Tongue (tissue), 2 donors: ENCODE measurements around the gene THYN1. TPM values are rescaled to one million over a fixed set of nuclear protein-coding genes. Genes with fewer than 3 reads are reported as not detected.
A peak's percentile ranks its signal among the peaks of the same experiment; 100 is the strongest.

Experiments
- DNase-seq: peaks from one replicate; pipeline ENCODE4 v3.0.0-alpha.2; 2015
- total RNA-seq: library from RNA; depleted of rRNA; stranded (reverse); fragments of >200 nt; gene quantifications from one replicate; pipeline ENCODE4 v1.2.3, GENCODE V29; 2014

The THYN1 gene
- total RNA-seq, 1 donor from 2014 or later, result 34.9 TPM

DNA sequence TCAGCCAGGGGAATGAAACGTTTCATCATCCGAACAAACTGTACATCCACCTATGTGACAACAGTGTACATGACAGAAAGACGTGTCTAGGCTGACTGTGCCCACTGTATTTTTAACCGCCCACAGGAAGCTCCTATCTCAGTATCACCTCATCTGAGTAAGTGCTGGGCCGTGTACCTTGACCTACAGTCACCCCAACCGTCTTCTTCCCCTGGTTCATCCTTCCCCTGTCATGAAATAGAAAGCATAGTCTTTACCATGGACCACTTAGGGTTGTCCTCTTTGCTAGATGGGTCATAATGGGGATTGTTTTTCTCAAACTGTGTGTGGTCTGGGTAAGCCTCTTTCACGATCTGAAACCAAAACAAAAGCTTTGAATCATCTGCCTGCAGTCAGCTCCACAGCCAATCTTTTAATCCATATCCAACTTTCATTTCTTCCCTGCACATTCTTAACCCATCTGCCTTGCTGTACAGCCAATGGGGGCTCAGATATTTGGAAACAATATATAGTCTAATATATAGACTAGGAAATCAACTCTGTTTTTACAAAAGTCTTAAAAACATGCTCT, 4.2 kb downstream of the THYN1 start:
- DNase-seq, result no peak

DNA sequence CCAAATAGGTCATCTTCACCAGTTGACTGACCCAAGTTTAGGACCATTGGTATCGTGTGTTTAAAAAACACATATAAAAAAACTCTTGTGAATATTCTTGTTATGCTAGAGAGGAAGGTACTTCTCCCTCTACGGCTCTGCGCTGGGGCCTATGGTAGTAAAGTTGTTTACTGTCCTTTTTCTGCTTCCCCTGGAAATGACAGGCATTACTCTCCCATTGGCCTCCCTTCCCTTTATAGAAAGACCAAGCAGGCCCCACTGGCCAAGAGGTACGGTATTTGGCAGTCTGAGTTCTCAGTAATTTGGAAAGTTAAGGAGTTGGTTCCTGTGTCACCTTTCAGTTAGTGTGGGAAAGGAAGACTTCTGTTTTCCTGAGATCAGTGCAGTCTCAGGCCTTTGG, 6.5 kb downstream of the THYN1 start:
- no peak for DNase-seq

DNA sequence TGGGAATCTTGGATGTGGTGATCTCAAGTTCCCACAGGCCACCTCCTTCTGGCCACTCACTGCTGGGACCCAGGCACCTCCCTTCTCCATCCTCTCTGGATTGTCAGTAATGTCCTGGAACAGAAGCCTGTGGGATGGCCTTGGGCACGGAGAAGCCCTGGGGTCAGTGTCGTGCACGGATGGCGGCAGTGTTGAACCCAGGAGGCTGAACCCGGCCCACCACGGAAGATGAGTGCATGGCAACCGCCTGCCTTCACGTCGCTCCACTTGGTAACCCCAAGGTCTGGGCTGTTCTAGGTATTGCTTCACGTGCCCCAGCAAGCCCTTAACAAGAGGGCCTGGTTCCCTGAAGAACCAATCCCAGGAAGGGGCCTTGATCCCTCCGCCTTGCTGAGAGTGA, 7.1 kb downstream of the THYN1 start:
- no peak for DNase-seq

GRCh38 chr11:134245434-134245833, 7.7 kb downstream of the THYN1 start:
- DNase-seq, result no peak

DNA sequence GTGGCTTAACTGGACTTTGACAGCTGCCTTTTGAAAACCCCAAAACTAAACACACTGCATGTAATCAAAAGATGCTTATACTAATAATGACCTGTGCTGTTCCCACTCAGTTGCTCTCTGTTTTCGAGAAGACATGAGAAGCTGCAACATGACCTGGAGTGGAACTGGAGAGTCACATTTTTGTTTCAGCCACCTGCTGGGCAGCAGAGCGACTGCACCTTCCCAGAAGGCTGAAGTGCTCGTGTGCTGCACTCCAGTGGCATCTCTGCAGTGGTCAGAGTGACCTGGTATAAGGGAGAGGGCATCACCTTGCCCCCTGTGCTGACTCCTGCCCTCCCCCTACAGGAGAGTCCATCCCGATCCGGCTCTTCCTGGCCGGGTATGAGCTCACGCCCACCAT, 8.6 kb downstream of the THYN1 start:
- DNase-seq, result no peak

DNA sequence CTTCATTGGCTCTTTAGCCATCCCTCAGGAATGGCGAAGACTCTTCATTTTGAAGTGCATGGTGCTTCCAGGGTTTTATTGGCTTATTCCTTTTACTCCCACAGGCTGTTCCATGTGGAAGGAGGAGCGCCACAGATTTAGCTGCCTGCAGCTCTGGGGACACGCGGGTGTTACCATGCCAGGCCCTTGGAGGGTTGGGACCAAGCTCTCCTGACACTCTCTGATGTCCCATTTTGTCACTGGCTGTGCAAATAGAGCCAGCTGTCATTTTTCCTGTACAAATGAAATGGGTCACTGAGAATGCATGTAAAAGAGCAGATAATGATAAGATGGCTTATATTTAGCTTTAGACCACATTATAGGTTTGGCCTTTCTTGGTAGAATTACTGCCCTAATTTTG, 9.2 kb downstream of the THYN1 start:
- no peak for DNase-seq

DNA sequence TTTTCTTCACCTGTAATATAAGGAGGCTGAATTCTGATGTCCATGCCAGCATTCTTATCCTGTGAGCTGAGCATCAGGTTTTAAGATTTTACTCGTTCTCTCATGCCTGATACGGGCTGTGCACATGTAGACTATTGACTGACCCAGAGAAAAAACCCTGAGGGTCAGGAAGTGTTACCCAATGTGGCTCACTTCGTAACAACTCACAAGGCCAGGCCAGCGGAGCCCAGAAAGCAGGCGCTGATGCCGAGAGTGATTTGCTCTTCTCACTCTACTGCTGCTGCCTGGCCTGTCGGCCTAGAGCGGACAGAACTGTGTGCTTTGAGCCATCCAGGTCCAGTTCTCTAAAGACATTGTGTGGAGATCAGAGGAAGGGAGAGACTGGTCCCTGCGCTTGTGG, 10.8 kb downstream of the THYN1 start:
- no peak for DNase-seq

DNA sequence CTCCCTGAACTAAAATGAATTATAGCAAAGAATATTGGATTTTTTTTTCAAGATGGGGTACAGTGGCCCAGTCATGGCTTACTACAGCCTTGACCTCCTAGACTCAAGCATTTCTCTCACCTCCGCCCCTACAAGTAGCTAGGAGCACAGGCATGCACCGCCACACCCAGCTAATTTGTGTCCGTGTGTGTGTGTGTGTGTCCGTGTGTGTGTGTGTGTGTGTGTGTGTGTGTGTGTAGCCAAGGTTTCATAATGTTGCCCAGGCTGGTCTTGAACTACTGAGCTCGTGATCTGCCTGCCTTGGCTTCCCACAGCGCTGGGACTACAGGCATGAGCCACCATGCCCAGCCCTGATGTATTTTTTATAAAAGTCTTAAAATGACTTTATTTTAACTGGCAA, 12.6 kb downstream of the THYN1 start:
- DNase-seq, result no peak

GRCh38 chr11:134238956-134239355, 14.2 kb downstream of the THYN1 start:
- no peak for DNase-seq

DNA sequence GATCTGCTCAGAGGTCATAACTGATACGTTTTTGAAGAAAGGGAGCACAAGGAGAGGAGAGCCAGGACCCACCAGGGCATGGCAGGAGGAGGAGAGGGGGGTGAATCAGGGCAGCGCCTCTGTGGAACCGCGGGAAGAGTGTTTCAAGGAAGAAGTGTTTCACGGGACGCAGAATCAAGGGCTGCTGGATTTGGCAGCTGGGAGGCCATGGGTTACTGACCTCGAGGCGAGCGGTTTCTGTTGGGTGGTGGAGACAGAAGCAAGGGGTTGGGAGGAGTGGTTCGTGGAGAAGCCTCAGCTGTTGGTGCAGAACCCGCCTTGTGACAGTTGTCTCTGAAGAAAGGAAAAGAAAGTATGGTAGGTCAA, 15.6 kb downstream of the THYN1 start:
- no peak for DNase-seq

- DNase-seq, result no peak
Measured at GRCh38 chr11:134236834-134237556, 16.2 kb downstream of the THYN1 start.

GRCh38 chr11:134235399-134235798, 17.8 kb downstream of the THYN1 start:
- no peak for DNase-seq

DNA sequence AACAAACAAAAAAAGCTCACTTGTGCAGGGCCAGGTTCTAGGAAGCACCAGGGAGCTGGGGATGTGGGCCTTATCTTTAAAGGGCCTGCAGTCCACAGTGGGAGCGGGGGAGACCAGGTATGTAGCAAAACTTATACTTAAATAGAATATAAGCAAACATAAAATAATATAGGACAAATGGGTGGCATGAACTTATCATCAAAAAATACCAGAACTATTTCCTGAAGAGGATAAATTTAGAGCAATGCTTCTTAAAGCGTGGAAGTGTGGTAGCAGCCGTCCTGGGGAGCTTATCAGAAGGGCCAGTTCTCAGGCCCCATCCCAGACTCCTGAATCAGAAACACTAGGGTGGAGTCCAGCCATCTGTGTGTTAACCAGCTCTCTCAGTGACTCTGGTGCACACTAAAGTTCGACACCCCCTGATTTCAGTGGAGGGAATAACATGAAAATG, 19.4 kb downstream of the THYN1 start:
- no peak for DNase-seq

DNA sequence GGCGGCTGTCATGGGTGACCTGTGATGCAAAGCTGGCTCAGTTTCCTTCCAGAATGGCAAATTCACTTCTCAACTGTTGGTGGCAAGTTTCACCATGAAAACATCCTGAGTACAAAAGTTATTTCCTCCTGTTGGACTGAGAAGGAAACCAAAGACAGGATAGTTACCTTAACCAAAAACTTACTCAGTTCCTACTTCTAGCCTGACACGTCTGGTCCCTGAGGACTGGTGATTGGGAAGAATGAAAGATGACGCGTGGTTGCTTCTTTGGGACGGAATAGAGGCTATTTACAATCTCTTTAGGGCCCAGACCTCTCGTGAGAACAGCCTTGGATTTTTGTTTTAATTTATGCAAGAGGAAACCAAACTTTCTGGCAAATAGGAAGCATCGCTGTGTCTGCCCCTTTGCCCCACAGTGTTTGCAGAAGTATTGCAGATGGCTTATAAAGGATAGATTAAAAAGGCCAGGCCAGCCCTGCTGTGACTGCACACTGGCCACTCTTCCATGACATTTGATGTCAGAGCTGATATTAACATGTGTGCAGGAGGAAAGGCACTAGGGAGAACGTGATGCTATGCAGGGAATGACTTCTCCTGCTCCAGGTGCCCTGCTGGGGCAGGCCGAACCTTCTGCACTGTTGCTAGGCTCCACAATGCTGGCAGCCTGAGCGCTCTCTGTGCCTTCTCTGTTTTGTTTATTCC, 21.0 kb downstream of the THYN1 start:
- no peak for DNase-seq

GRCh38 chr11:134230339-134230738, 22.8 kb downstream of the THYN1 start:
- no peak for DNase-seq

GRCh38 chr11:134229126-134229790, 23.9 kb downstream of the THYN1 start:
- DNase-seq, result no peak

GRCh38 chr11:134228625-134229024, 24.5 kb downstream of the THYN1 start:
- DNase-seq, result no peak

DNA sequence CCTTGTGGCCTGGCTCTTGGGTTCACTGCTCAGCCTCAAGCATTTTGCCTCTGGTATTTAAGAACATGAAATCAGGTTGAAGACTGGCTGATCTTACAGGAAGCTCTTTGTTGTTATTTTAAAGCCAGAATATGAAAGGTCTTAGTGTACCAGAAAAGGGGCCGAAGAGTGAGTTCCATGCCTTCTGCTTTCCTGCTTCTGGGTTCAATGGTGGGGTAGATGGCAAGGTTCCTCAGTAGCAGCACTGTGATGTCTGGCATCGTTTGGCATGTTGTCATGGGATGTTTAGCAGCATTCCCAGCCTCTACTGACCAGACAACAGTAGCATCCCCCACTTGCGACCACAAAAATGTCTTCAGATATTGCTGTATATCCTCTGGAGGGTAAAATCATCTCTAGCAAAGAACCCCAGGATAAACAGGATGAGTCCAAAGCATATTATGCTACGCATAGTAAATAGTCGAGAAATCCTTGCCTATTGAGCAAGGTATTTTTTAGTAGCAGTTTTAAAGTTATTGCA, 26.3 kb downstream of the THYN1 start:
- no peak for DNase-seq

DNA sequence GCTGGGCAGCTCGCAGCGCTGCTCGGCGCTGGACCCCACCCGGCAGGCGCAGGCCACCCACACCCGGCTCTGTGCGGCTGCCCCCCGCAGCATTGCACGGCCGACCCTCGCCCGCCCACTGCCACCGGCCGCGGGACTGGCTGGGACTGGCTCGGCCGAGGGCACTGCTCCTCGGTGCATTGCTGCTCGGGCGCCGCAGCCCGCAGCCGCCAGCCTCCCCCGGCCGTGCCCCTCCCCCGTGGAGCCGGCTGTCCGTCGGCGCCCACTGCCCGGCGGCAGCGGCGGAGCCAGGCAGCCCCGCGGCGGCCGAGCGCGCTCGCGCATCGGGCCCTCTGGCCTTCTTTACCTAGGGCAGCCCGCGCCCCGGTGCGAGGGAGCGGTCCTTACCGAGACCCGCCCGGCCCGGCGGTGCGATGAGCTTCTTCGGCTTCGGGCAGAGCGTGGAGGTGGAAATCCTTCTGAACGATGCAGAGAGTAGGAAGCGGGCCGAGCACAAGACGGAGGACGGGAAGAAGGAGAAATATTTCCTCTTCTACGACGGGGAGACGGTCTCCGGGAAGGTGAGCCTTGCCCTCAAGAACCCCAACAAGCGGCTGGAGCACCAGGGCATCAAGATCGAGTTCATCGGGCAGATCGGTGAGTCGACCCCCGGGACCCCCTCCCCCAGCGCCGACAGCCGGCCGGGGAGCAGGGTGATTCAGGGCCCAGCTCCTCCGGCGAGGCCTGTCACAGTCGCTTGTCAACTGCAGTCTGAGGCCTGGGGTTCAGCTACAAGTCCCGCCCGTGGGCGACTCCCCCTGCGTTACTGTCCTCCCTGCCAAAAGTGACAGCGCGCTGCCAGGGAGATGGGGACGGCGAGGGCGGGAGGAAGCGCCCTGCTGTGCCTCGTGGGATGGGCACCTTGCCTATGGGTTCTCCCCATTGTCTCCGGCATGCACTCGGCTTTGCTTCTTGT, 28.2 kb downstream of the THYN1 start:
- peak; percentile 60 for DNase-seq

GRCh38 chr11:134223836-134224709, 29.1 kb downstream of the THYN1 start, which contains the start of the genes NCAPD3 and VPS26B:
NCAPD3 (minus strand) TSS chr11:134223967; CDS start chr11:134223926, 41 bp downstream.
VPS26B (plus strand) TSS chr11:134224671; CDS start chr11:134225123, 452 bp downstream.
- peak; percentile 99 for DNase-seq
